ENCODE data around the gene STX8. TPM values are rescaled to one million over a fixed set of nuclear protein-coding genes. Genes with fewer than 3 reads are reported as not detected.

The STX8 gene
- total and polyA plus RNA-seq, 7 donors, result 34.0 to 70.6 (median 50.5) TPM

DNA sequence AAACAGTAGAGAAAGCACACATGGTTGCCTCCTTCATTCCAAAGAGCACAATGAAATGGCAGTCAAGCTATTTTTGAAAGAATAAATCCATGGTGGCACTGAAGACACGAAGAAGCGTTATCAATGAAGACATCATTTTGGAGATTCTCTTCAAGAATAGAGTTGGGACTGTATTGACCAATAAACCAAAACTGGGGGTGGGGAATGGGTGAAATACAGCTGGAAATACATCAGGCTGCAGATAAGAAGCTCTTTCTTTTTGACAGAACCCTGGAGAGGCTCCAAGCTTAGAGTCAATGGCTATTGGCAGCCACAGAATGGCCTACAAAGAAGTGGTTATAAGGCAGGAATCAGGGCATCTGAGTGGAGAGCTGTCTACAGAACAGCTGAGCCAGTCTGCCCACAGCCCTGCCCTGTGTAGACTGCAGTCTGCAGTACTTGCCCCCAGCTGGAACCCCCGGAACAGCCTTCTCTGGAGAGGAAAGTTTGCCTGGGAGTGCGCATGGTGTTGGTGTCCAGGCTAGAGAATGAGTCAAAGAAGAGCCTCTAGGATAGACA, 100.4 kb downstream of the STX8 start:
- H3K4me1 ChIP-seq, result peaks cover 4% of the 10 kb centered on the region
- 74 to 86% (median 79%) methylated on average over 4 of the region's 4 CpGs for WGBS, 3 donors
- H3K36me3 ChIP-seq (ENCODE audit: insufficient read depth in 1 of 2, low read depth in 1 of 2), result no peaks in the 10 kb centered on the region
- H3K27ac ChIP-seq, result no peak overlapping the region
- ATAC-seq, result no peak
- no peak for TF ChIP-seq CTCF (IDR thresholded peaks at IDR 0.05)
- intact Hi-C loops (cut with DNase I), result no loop called here
- no peaks in the 10 kb centered on the region for H3K27me3 ChIP-seq (ENCODE audit: insufficient read depth in 3 of 3, low read length in 2 of 3)
- DNase-seq, result no peak
- no peaks in the 10 kb centered on the region for H3K9me3 ChIP-seq
- no peak overlapping the region for H3K4me3 ChIP-seq

- TF ChIP-seq CTCF (IDR thresholded peaks at IDR 0.05), result no peak
- Histone ChIP-seq H3K4me3 (no peak overlapping the region), H3K4me1 (peaks cover 6% of the 10 kb centered on the region), H3K27me3 (ENCODE audit: insufficient read depth in 3 of 3, low read length in 2 of 3) (no peaks in the 10 kb centered on the region), H3K9me3 (no peaks in the 10 kb centered on the region), H3K36me3 (ENCODE audit: insufficient read depth in 1 of 2, low read depth in 1 of 2) (no peaks in the 10 kb centered on the region), H3K27ac (no peak overlapping the region)
- ATAC-seq (no peak), DNase-seq (no peak)
- 69 to 85% (median 85%) methylated on average over 4 of the region's 4 CpGs for WGBS, 3 donors
- intact Hi-C loops (cut with DNase I), result no loop called here
These were observed 101.9 kb downstream of the STX8 start for GRCh38 chr17:9473711-9474110.

GRCh38 chr17:9472541-9472940, 103.1 kb downstream of the STX8 start:
- Histone ChIP-seq H3K27me3 (ENCODE audit: insufficient read depth in 3 of 3, low read length in 2 of 3) (no peaks in the 10 kb centered on the region), H3K9me3 (no peaks in the 10 kb centered on the region), H3K4me3 (no peak overlapping the region), H3K36me3 (ENCODE audit: insufficient read depth in 1 of 2, low read depth in 1 of 2) (no peaks in the 10 kb centered on the region), H3K27ac (no peak overlapping the region), H3K4me1 (peaks cover 6% of the 10 kb centered on the region)
- TF ChIP-seq CTCF (IDR thresholded peaks at IDR 0.05), result no peak
- WGBS, 3 donors, result 52 to 63% (median 58%) methylated on average over 3 of the region's 3 CpGs
- DNase-seq (peak; percentile 36 to 60), ATAC-seq (peak; percentile 56 to 84 (median 70))
- intact Hi-C loops (cut with DNase I), result no loop called here

DNA sequence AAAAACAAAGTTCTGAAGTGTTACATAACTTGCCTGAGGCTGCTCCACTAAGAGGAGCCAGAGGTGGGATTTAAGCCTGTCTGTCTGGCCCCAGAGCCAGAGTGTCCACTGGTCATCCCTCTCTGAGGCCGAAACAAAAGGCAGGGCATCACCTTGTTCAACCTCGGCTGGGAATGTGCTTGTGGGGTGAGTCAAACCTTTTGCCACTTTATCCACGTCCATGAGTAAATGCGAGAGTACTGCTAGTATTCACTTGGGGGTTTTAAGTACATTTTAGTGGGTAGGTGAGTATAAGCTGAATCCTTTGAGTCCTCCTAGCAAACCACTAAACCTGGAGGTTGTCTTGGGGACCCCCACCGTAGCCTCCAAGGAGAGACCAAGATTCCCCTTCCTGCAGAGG, 103.5 kb downstream of the STX8 start:
- H3K36me3 ChIP-seq (ENCODE audit: insufficient read depth in 1 of 2, low read depth in 1 of 2), result no peaks in the 10 kb centered on the region
- H3K4me3 ChIP-seq, result no peak overlapping the region
- 74 to 81% (median 75%) methylated on average over 5 of the region's 5 CpGs for WGBS, 3 donors
- peak in 1 of 4 donors; percentile 32 for ATAC-seq
- intact Hi-C loops (cut with DNase I), result no loop called here
- DNase-seq, result no peak
- no peaks in the 10 kb centered on the region for H3K9me3 ChIP-seq
- H3K27me3 ChIP-seq (ENCODE audit: insufficient read depth in 3 of 3, low read length in 2 of 3), result no peaks in the 10 kb centered on the region
- no peak overlapping the region for H3K27ac ChIP-seq
- H3K4me1 ChIP-seq, result peaks cover 6% of the 10 kb centered on the region
- TF ChIP-seq CTCF (IDR thresholded peaks at IDR 0.05), result no peak

DNA sequence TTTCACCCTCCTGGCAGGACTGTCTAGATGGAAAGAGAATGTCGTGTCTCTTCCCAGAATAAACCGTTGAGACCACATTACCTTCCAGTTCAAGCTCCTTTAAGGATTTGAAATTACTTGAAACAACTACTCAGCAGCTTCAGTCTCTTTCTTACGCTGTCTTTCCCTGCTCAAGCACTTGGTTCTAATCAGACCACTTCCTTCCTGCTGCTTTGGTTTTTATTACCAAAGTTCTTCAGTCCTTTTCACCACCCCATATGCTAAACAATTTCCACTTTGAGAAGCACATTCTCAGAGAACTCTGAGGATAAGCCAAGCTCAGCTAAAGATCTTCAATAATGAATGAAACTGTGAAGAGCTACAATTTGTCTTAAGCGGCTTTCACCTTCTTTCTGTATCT, 105.4 kb downstream of the STX8 start:
- Histone ChIP-seq H3K9me3 (no peaks in the 10 kb centered on the region), H3K36me3 (ENCODE audit: insufficient read depth in 1 of 2, low read depth in 1 of 2) (no peaks in the 10 kb centered on the region), H3K4me1 (peaks cover 6% of the 10 kb centered on the region), H3K27ac (no peak overlapping the region), H3K4me3 (no peak overlapping the region), H3K27me3 (ENCODE audit: insufficient read depth in 3 of 3, low read length in 2 of 3) (no peaks in the 10 kb centered on the region)
- intact Hi-C loops (cut with DNase I), result no loop called here
- TF ChIP-seq CTCF (IDR thresholded peaks at IDR 0.05), result no peak
- ATAC-seq, result peak in 1 of 4 donors; percentile 29
- no peak for DNase-seq
- 38 to 53% (median 50%) methylated on average over 4 of the region's 4 CpGs for WGBS, 3 donors
